ENCODE results near the gene GNB1L. TPM values are rescaled to one million over a fixed set of nuclear protein-coding genes. Genes with fewer than 3 reads are reported as not detected.

The GNB1L gene
- total and polyA plus RNA-seq, 2 of the 13 experiments (the other 11 are each of a cell fraction or from before 2014, with no cell fraction given) = 2.5 to 7.4 TPM

- TF ChIP-seq ZNF75D (CRISPR knock-in tag; IDR thresholded peaks at IDR 0.05; ENCODE audit: borderline replicate concordance) (no peak), HNRNPK (IDR thresholded peaks at IDR 0.05; ENCODE audit: low read depth, low read length, poor library complexity, severe bottlenecking) (no peak), FOXC1 (CRISPR knock-in tag; IDR thresholded peaks at IDR 0.05; ENCODE audit: borderline replicate concordance) (no peak), CREB1 (IDR thresholded peaks at IDR 0.05) (no peak), CREB1 (CRISPR knock-in tag; IDR thresholded peaks at IDR 0.05) (no peak), REPIN1 (CRISPR knock-in tag; IDR thresholded peaks at IDR 0.05; ENCODE audit: borderline replicate concordance, low read depth) (no peak; the same call in 1 of the 2 replicates), ZNF414 (CRISPR knock-in tag; IDR thresholded peaks at IDR 0.05) (peak; percentile 78; the same call in 1 of the 2 replicates), PITX1 (CRISPR knock-in tag; IDR thresholded peaks at IDR 0.05) (peak; percentile 77), SCMH1 (CRISPR knock-in tag; IDR thresholded peaks at IDR 0.05; ENCODE audit: borderline replicate concordance) (no peak), ZNF569 (CRISPR knock-in tag; IDR thresholded peaks at IDR 0.05; ENCODE audit: borderline replicate concordance) (no peak), ZNF292 (CRISPR knock-in tag; IDR thresholded peaks at IDR 0.05; ENCODE audit: borderline replicate concordance, low read depth) (no peak), KLF6 (CRISPR knock-in tag; IDR thresholded peaks at IDR 0.05) (0 out of 2 replicates have a peak, but pooled peaks have one; percentile 30), THYN1 (CRISPR knock-in tag; IDR thresholded peaks at IDR 0.05; ENCODE audit: borderline replicate concordance, low read depth) (no peak), RXRB (CRISPR knock-in tag; IDR thresholded peaks at IDR 0.05; ENCODE audit: borderline replicate concordance) (peak; percentile 91), SMARCC2 (IDR thresholded peaks at IDR 0.05) (no peak), MBNL3 (CRISPR knock-in tag; conservative IDR thresholded peaks at IDR 0.05) (no peak), BCL6 (CRISPR knock-in tag; IDR thresholded peaks at IDR 0.05) (peak; percentile 38; the same call in 1 of the 2 replicates), ZSCAN31 (CRISPR knock-in tag; IDR thresholded peaks at IDR 0.05; ENCODE audit: low read depth) (no peak), DPF2 (CRISPR knock-in tag; IDR thresholded peaks at IDR 0.05; ENCODE audit: borderline replicate concordance, low read depth) (peak; percentile 44; the same call in 1 of the 2 replicates), CERS6 (CRISPR knock-in tag; IDR thresholded peaks at IDR 0.05) (no peak), ZNF615 (CRISPR knock-in tag; IDR thresholded peaks at IDR 0.05; ENCODE audit: borderline replicate concordance) (0 out of 2 replicates have a peak, but pooled peaks have one; percentile 44)
- TF ChIP-seq, protein P1, sequence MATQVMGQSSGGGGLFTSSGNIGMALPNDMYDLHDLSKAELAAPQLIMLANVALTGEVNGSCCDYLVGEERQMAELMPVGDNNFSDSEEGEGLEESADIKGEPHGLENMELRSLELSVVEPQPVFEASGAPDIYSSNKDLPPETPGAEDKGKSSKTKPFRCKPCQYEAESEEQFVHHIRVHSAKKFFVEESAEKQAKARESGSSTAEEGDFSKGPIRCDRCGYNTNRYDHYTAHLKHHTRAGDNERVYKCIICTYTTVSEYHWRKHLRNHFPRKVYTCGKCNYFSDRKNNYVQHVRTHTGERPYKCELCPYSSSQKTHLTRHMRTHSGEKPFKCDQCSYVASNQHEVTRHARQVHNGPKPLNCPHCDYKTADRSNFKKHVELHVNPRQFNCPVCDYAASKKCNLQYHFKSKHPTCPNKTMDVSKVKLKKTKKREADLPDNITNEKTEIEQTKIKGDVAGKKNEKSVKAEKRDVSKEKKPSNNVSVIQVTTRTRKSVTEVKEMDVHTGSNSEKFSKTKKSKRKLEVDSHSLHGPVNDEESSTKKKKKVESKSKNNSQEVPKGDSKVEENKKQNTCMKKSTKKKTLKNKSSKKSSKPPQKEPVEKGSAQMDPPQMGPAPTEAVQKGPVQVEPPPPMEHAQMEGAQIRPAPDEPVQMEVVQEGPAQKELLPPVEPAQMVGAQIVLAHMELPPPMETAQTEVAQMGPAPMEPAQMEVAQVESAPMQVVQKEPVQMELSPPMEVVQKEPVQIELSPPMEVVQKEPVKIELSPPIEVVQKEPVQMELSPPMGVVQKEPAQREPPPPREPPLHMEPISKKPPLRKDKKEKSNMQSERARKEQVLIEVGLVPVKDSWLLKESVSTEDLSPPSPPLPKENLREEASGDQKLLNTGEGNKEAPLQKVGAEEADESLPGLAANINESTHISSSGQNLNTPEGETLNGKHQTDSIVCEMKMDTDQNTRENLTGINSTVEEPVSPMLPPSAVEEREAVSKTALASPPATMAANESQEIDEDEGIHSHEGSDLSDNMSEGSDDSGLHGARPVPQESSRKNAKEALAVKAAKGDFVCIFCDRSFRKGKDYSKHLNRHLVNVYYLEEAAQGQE (IDR thresholded peaks at IDR 0.05; ENCODE audit: borderline replicate concordance in 1 of 2, low read depth in 1 of 2, low read length in 2 of 2) = no peak
- TF ChIP-seq, protein P2, sequence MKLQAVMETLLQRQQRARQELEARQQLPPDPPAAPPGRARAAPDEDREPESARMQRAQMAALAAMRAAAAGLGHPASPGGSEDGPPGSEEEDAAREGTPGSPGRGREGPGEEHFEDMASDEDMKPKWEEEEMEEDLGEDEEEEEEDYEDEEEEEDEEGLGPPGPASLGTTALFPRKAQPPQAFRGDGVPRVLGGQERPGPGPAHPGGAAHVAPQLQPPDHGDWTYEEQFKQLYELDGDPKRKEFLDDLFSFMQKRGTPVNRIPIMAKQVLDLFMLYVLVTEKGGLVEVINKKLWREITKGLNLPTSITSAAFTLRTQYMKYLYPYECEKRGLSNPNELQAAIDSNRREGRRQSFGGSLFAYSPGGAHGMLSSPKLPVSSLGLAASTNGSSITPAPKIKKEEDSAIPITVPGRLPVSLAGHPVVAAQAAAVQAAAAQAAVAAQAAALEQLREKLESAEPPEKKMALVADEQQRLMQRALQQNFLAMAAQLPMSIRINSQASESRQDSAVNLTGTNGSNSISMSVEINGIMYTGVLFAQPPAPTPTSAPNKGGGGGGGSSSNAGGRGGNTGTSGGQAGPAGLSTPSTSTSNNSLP (IDR thresholded peaks at IDR 0.05; ENCODE audit: low read depth, low read length) = no peak
Observed at GRCh38 chr22:19824212-19824925, 30.3 kb downstream of the GNB1L start (continued).

Measured in HepG2 (cell line).